Amniotic stem cell (primary cell): ENCODE results near the gene MMAA.
"Not testable (repeated sequence)": the region's sequence is repeated elsewhere in the genome, so short reads cannot be mapped to it uniquely, and the experiment has no call there.

ENCODE experiments used
- DNase-seq: peaks from one replicate; lab custom pipeline; 2025; lab: John Stamatoyannopoulos, UW

MMAA gene

DNA sequence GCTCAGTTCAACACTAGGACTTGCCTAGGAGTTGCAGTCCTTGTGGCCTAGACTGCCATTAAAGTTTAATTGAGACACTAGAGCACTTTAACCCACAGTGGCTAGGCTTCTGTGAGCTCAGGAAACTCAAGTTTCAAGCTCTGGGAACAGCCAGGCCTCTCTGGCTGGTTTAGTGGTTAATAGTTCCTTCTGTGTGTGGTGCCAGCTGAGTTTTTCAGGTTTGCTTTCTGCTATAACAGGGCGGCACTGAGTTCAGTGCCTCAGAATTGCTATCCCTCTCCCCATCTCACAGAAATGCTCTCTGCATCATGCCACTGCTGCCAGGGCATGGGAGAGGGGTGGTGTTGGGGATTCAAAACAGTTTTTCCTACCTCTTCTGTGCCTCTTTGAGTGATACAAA lies 15.9 kb downstream of the MMAA start:
- DNase-seq = no peak

DNA sequence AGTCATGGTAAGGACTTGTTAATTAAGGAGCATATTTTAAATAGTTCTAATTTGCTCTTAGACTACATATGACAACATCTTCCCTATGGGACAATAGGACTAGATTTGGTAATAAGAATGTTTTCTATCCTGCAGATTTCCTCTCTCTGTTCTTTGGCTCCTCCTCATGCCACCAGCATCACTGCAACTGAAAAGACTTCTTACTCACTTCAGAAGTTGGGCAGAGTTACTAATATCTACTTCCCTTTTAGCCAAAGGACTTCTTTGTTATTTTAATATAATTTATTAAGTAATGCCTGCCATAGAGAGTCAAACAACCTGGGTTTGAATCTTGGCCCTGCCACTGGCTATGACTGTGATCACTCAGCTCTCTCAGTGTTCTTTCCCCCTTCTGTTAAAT lies 16.4 kb downstream of the MMAA start:
- no peak for DNase-seq

- DNase-seq = no peak
Observed at GRCh38 chr4:145639186-145639698, 20.1 kb downstream of the MMAA start.

DNA sequence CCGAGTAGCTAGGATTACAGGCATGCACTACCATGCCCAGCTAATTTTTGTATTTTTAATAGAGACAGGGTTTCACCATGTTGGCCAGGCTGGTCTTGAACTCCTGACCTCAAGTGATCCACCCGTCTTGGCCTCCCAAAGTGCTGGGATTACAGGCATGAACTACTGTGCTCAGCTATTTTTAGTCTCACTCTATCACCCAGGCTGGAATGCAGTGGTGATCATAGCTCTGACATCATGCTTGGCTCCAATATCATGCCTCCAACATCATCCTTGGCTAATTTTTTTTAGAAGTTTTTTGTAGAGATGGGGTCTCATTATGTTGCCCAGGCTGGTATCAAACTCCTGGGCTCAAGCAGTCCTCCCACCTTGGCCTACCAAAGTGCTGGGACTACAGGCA lies 21.1 kb downstream of the MMAA start:
- not testable (repeated sequence) for DNase-seq

DNA sequence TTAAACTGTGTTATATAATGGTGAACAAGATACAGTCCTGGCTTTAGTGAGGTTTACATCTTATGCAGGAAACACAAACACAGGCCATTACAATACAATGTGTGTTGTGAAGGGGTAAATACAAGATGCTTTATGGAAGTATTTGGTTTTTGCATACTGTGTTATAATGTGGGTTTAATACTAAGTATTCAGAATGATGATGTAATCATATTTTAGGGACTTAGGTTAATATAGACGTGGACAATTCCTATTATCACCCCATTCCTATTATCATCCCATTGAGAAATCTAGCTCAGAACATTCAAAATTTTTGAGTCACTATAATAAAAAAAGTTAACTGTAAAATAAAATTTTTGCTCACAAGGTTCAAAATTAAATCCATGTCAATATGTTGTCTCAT lies 24.1 kb downstream of the MMAA start:
- DNase-seq = no peak

DNA sequence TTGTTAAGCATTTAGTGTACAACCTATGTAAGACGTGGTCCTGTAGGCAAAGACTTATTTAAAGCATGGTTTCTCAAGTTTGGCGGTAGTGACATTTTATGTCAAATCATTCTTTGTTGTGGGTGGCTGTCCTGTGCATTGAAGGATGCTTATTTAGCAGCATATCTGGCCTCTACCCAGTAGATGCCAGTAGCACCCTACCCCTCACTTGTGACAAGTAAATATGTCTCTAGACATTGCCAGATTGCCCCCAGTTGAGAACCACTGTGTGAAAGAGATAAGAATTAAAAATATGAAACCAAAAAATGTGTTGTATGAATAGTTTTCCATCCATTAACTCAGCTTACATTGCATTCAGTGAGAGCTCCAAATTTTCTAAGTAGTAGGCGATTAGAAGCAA lies 25.5 kb downstream of the MMAA start:
- DNase-seq = no peak

- DNase-seq = no peak
Observed at GRCh38 chr4:145656156-145656555, 37.0 kb downstream of the MMAA start.

- no peak for DNase-seq
Observed at GRCh38 chr4:145660064-145660463, 40.9 kb downstream of the MMAA start.

DNA sequence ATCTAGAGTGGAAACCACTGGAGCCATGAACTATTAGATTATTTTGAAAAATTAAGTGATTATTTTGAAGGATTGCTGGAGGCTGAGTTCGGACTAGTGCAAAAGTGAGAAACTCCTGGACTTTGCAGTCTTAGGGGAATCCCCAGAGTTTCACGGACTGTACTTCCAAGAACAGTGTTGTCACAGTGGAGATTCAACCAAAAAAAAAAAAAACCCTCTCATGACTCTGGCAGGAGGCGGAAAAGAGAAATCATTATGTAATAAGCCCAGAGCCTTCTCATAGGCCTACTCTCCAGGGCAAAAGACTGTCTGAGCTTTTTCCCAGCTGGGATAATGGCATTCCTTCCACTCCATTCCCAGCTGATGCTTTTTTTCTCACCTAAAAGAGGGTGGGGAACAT lies 44.0 kb downstream of the MMAA start:
- DNase-seq = no peak

DNA sequence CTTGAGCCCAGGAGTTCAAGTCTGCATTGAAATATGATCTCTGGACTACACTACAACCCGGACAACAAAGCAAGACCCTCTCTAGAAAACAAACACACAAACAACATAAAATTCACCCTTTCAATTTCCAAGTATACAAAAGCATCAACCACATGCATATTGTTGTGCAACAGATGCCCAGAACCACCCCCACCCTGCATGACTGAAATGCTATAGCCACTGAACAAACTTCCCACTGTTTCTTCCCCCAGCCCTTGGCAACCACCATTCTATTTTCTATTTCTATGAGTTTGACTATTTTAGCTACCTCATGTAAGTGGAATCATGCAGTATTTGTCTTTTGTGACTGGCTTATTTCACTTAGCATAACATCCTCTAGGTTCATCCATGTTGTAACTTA lies 46.6 kb downstream of the MMAA start:
- no peak for DNase-seq

- DNase-seq = no peak
Observed at GRCh38 chr4:145670422-145670821, 51.2 kb downstream of the MMAA start.

DNA sequence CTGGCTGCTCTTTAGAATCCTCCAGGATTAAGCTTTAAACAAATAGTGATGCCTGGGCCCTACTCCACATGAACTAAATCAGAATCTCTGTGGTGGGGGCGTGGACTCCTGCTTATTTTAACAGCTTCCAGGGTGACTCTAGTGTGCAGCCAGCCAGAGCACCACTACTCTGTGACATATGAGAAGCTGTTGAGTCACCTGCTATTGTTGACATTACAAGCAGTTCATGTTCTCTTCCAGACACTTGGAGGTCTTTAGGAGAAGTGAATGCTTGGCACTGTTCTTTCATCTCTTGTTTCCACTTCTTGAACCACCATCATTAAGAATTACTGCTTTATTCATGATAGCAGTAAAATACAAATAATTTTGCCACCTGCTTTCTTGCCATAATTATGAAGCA lies 60.3 kb downstream of the MMAA start:
- peak; percentile 66 for DNase-seq

DNA sequence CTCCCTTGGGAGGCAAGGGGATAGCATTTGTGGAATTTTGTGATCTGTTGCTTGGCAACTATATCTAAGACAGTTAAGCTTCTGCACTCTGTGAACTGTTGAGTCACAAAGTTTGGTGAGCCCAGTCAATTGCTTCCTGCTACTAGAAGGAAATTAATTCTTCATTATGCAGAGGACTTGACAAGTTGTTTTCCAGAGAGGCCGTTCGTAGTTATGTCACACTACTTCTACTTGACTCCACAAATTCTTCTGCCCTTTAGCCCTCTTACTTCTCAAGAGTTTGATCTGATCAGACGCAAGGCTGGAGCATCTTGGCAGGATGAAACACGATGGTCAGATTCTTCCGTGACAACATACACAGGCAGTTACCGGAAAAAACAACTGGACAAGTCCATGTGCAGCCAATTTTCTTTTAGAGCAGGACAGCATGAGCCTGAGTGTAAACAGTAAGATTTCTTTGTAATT lies 60.8 kb downstream of the MMAA start, which contains the start of gene C4orf51:
C4orf51 (plus strand) TSS at position 156 of the 465 bp plus-strand sequence; CDS start at position 214, 58 bp downstream.
- DNase-seq = peak; percentile 29

DNA sequence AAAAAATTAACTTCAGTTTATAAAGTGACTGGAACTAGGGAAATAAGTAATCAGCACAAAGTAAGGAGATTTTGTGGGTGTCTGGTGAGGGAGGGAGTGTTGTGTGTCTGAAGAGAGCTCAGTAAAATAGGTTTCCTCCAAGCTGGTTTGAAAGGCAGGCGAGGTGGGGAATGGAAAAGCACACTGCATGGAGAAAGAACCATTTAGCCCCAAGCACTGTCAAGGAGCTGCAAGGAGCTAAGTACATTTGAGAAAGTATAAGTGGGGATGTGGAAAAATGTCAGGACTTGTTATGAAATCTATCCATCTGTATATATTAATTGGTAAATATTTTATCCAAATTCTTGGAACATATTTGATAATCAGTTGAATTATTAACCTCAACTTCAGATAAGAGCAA lies 61.7 kb downstream of the MMAA start:
- DNase-seq = no peak

GRCh38 chr4:145681518-145681917 lies 62.3 kb downstream of the MMAA start:
- no peak for DNase-seq

GRCh38 chr4:145681956-145682355 lies 62.8 kb downstream of the MMAA start:
- DNase-seq = no peak

GRCh38 chr4:145686991-145687390 lies 67.8 kb downstream of the MMAA start:
- DNase-seq = no peak

DNA sequence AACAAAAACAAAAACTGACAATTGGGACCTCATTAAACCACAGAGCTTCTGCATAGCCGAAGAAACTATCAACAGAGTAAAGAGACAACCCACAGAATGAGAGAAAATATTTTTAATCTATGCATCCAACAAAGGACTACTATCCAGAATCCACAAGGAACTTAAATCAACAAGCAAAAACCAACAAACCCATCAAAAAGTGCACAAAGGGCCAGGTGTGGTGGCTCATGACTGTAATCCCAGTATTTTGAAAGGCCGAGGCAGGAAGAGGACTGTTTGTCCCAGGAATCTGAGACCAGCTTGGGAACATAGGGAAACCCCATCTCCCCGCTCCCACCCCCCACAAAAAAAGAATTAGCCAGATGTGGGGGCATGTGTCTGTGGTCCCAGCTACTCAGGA lies 71.4 kb downstream of the MMAA start:
- DNase-seq = no peak

DNA sequence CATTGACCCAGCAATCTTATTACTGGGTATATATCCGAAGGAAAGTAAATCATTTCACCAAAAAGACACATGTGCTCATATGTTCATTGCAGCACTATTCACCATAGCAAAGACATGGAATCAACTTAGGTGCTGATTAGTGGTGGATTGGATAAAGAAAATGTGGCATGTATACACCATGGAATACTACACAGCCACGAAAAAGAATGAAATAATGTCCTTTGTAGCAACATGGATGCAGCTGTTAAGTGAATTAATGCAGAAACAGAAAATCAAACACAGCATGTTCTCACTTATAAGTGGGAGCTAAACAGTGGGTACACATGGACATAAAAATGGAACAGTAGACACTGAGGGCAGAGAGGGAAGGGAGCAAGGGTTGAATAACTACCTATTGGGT lies 72.2 kb downstream of the MMAA start:
- DNase-seq = not testable (repeated sequence)

GRCh38 chr4:145694929-145695328 lies 75.7 kb downstream of the MMAA start:
- DNase-seq = no peak

DNA sequence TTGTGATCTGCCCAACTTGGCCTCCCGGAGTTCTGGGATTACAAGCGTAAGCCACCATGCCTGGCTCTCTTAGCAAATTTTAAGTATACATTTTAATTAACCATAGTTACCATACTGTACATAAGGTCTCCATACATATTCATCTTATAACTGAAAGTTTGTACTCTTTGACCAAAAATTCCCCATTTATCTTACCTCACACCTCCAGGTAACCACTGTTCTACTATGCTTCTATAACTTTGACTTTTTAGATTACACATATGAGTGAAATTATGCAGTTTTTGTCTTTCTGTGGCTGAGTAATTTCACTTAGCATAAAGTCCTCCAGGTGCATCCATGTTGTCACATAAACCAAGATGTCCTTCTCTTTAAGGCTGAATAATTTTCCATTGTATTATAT lies 78.1 kb downstream of the MMAA start:
- no peak for DNase-seq

DNA sequence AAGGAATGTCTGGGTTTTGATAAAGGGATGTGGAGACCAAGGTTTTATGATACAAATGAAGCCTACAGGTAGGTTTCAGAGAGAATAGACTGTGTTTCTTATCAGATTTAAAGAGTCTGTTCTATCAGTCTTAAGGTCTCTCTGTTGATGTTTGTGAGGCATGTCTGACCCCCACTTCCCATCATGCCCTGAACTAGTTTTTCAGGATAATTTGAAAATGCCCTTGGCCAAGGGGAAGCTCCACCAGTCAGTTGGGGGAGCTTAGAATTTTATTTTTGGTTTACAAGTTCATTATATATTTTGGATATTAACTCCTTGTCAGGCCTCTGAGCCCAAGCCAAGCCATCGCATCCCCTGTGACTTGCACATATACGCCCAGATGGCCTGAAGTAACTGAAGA lies 79.3 kb downstream of the MMAA start:
- DNase-seq = no peak

DNA sequence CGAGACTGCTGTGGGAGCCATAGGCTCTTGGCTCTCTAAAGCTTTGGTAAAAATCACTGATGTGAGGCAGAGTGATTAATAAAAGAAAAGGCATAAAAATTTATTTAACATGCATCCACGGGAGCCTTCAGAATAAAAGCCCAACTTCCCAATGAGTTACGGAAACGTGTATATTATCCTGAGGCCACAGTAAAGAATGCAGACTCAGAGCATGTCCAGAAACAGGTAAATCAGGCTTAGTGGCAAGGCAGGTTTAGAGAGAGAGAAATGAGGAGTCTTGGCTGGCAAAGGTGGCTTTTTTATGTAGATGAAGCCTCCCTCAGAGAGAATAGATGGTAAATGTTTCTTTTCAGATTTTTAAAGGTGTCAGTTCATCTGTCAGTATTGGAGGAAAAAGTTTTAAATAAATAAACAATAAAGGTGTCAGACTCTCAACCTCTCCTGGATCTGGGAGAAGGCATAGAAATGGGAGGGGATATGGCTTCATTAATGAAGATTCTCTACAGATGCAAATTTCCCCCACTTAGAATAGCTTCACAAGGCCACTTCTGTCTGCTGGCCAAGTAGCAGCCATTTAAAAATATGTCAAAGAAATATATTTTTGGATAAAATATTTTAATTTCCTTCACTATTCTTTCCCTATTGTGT lies 84.8 kb downstream of the MMAA start:
- no peak for DNase-seq

GRCh38 chr4:145709336-145709735 lies 90.2 kb downstream of the MMAA start:
- DNase-seq = no peak
